ENCODE results near the gene WDR93.

Gene WDR93

DNA sequence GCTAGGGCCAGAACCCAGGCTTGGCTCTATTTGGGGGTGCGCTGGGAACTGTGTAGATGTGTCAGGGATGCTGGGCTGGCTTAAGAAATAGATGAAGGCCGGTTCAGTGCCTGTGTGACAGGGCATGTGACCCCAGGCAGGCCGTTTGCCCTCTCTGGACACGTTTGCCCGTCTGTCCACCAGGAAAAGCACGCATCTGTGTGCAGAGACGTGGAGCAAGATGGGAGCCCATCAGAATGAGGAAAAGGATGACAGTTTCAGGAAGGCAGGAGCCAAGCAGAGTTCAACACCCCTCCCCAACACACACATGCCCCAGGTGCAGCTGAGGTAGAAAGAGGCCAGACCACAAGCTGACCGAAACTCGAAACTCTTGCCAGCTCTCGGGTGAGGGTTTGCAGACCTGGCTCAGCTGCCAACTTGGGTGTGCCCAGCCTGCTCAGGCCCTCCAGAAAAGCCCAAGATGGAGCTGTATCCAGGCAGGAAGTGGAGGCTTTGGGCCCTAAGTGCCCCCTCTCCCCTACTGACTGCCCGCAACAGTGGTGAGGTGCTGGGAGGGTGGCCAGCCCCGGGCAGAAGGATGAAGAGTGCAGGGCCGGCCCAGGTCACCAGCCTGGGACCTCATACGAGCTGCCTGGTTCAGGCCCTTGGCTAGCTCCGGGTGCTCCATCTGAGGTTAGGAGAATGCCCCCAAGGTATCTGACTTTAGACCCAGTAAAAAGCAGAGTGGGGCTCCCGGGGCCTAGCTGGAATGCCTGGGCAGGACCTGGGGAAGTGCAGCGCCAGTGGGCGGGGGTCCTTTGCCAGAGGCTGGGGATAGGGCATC lies 70.6 kb downstream of the WDR93 start:
- Mint-ChIP-seq H3K27me3 (peaks cover 2% of the 10 kb centered on the region), H3K9me3 (no peaks in the 10 kb centered on the region), H3K27ac (peak overlapping the region in 1 of 2 donors; percentile 21), H3K4me3 (no peak overlapping the region), H3K4me1 (no peaks in the 10 kb centered on the region)
- DNase-seq (no peak), ATAC-seq (no peak)

GRCh38 chr15:89761929-89762328 lies 71.3 kb downstream of the WDR93 start:
- ATAC-seq: no peak
- no peaks in the 10 kb centered on the region for H3K4me1 Mint-ChIP-seq
- no peaks in the 10 kb centered on the region for H3K27me3 Mint-ChIP-seq
- H3K4me3 Mint-ChIP-seq: no peak overlapping the region
- H3K27ac Mint-ChIP-seq: no peak overlapping the region
- no peaks in the 10 kb centered on the region for H3K9me3 Mint-ChIP-seq
- DNase-seq: no peak

- no peaks in the 10 kb centered on the region for H3K4me1 Mint-ChIP-seq
Measured at GRCh38 chr15:89765694-89766093, 75.1 kb downstream of the WDR93 start.

GRCh38 chr15:89766357-89767311 lies 76.0 kb downstream of the WDR93 start:
- Mint-ChIP-seq H3K27ac (peak overlapping the region in 1 of 2 donors; percentile 55), H3K9me3 (no peaks in the 10 kb centered on the region), H3K4me3 (no peak overlapping the region), H3K27me3 (no peaks in the 10 kb centered on the region), H3K4me1 (no peaks in the 10 kb centered on the region)
- no peak for ATAC-seq
- DNase-seq: no peak

More at GRCh38 chr15:89765694-89766093, 75.1 kb downstream of the WDR93 start:
- no peaks in the 10 kb centered on the region for H3K9me3 Mint-ChIP-seq
- no peak for ATAC-seq
- H3K27me3 Mint-ChIP-seq: no peaks in the 10 kb centered on the region
- no peak for DNase-seq
- H3K4me3 Mint-ChIP-seq: no peak overlapping the region
- H3K27ac Mint-ChIP-seq: peak overlapping the region in 1 of 2 donors; percentile 50

DNA sequence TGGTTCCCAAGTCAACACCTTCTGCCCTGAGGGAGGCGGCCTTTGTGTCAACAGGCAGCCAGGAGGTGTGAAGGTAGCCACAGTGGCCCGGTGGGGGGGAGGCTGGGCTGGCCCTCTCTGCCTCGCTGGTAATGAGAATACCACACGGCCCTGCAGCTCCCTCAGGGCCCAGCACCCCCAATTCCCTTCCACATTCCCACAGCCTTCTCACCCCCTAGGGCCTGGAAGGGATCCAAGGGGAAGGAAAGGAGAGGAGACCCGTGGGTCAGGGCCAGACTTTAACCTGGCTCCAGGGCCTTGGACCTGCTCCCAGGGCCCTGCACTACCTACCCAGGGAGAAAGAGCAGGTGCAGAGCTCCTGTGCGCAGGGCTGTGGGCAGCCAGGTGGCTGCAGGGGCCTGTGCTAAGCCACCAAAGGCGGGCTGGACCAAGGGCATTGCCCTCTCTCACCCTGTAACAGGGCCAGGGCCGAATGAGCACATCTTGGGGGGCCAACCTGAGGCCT lies 76.9 kb downstream of the WDR93 start:
- Mint-ChIP-seq H3K9me3 (no peaks in the 10 kb centered on the region), H3K27me3 (no peaks in the 10 kb centered on the region), H3K4me3 (no peak overlapping the region), H3K4me1 (no peaks in the 10 kb centered on the region), H3K27ac (no peak overlapping the region)
- no peak for DNase-seq
- no peak for ATAC-seq

GRCh38 chr15:89768071-89768500 lies 77.5 kb downstream of the WDR93 start:
- Mint-ChIP-seq H3K9me3 (no peaks in the 10 kb centered on the region), H3K4me1 (no peaks in the 10 kb centered on the region), H3K27me3 (no peaks in the 10 kb centered on the region), H3K27ac (peak overlapping the region in 1 of 2 donors; percentile 37), H3K4me3 (no peak overlapping the region)
- DNase-seq (no peak), ATAC-seq (no peak)

GRCh38 chr15:89769366-89769765 lies 78.8 kb downstream of the WDR93 start:
- no peaks in the 10 kb centered on the region for H3K4me1 Mint-ChIP-seq
- H3K9me3 Mint-ChIP-seq: no peaks in the 10 kb centered on the region
- ATAC-seq (no peak), DNase-seq (no peak)
- H3K4me3 Mint-ChIP-seq: no peak overlapping the region
- H3K27me3 Mint-ChIP-seq: peaks cover 6% of the 10 kb centered on the region
- H3K27ac Mint-ChIP-seq: no peak overlapping the region

- Mint-ChIP-seq H3K4me1 (no peaks in the 10 kb centered on the region), H3K27ac (no peak overlapping the region), H3K27me3 (peaks cover 10% of the 10 kb centered on the region), H3K9me3 (no peaks in the 10 kb centered on the region), H3K4me3 (no peak overlapping the region)
- DNase-seq: no peak
- ATAC-seq: no peak
Measured at GRCh38 chr15:89770041-89770440, 79.4 kb downstream of the WDR93 start.

- no peak overlapping the region for H3K4me3 Mint-ChIP-seq
- H3K4me1 Mint-ChIP-seq: no peaks in the 10 kb centered on the region
- H3K27ac Mint-ChIP-seq: no peak overlapping the region
- peaks cover 29% of the 10 kb centered on the region for H3K27me3 Mint-ChIP-seq
- DNase-seq (no peak), ATAC-seq (peak; percentile 64)
- H3K9me3 Mint-ChIP-seq: no peaks in the 10 kb centered on the region
Measured at GRCh38 chr15:89772932-89773583, 82.4 kb downstream of the WDR93 start.

- Mint-ChIP-seq H3K4me1 (no peaks in the 10 kb centered on the region), H3K27me3 (peaks cover 41% of the 10 kb centered on the region), H3K4me3 (no peak overlapping the region), H3K9me3 (no peaks in the 10 kb centered on the region), H3K27ac (no peak overlapping the region)
- ATAC-seq (no peak), DNase-seq (no peak)
Measured at GRCh38 chr15:89774492-89774891, 83.9 kb downstream of the WDR93 start.

DNA sequence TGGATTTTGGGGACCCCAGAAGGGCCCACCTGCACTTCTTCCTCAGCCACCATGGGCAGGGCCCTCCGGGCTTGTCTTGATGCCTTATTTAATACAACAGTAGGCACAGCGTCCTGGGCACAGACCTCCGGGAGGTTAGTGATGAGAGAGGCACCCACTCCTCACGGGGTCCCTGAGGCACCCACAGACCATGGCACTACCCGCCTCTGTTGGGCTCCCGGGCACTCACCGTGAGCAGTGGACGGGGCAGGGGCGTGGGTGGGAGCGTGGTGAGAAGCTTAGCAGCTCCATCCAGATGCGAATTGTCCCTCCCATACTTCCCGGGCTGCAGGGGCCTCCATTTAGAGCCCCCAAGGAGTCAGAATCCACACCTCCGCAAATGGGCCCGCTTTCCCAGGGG lies 85.2 kb downstream of the WDR93 start:
- H3K27me3 Mint-ChIP-seq: peaks cover 50% of the 10 kb centered on the region
- DNase-seq (no peak), ATAC-seq (no peak)
- peak overlapping the region in 1 of 2 donors; percentile 74 for H3K4me3 Mint-ChIP-seq
- no peaks in the 10 kb centered on the region for H3K4me1 Mint-ChIP-seq
- no peak overlapping the region for H3K27ac Mint-ChIP-seq
- no peaks in the 10 kb centered on the region for H3K9me3 Mint-ChIP-seq

DNA sequence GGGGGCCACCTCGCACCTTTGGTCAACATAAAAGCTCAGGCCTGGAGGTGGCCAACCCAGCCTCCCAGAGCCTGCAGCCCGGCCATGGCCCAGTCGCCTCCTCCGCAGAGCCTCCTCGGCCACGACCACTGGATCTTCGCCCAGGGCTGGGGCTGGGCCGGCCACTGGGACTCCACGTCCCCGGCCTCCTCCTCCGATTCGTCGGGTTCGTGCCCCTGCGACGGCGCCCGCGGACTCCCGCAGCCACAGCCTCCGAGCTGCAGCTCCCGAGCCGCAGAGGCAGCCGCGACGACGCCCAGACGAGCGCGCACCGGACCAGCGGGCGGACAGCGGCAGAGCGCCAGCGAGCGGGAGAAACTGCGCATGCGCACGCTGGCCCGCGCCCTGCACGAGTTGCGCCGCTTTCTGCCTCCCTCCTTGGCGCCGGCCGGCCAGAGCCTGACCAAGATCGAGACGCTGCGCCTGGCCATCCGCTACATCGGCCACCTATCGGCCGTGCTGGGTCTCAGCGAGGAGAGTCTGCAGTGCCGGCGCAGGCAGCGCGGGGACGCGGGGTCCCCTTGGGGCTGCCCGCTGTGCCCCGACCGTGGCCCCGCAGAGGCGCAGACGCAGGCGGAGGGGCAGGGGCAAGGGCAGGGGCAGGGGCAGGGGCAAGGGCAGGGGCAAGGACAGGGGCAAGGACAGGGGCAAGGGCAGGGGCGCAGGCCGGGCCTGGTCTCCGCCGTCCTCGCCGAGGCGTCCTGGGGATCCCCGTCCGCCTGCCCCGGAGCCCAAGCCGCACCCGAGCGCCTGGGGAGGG lies 85.9 kb downstream of the WDR93 start, which contains the start of gene MESP2:
TSS of gene MESP2 (plus strand) at position 59 of the 799 bp plus-strand sequence. CDS start at position 85, 26 bp downstream.
- no peak within 1 kb of the TSS for H3K27ac Mint-ChIP-seq
- peak; percentile 58 for ATAC-seq
- DNase-seq: peak; percentile 50 to 64
- H3K27me3 Mint-ChIP-seq: peaks cover 52% of the 10 kb centered on the region
- H3K4me3 Mint-ChIP-seq: peak within 1 kb of the TSS; percentile 71 to 74
- H3K9me3 Mint-ChIP-seq: no peaks in the 10 kb centered on the region
- no peaks in the 10 kb centered on the region for H3K4me1 Mint-ChIP-seq

DNA sequence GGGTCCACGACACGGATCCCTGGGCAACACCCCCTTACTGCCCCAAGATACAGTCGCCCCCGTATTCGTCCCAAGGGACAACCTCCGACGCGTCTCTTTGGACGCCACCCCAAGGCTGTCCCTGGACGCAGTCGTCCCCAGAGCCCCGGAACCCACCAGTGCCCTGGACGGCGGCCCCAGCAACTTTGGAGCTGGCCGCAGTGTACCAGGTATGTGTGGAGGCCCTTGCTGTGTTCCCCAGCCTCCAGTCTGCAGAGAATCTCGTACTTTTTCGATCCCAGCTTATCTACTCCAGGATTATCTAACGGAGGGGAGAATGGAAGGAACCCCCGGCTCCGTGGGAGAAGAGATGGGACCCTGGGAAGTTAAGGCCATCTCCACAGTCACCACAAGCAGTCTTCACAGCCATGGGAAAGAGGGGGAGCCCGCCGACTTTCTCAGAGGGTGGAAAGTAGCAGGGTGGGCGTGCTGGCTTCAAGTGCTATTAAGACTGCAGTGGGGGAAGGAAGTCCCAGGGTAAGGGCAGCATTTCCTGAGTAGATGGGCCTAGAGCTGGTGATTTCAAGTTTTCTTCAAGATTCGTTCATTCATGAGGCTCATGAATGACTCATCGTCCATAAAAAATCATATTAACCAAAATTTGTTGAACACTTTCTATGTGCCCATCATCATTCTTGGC lies 86.6 kb downstream of the WDR93 start:
- H3K4me3 Mint-ChIP-seq: peak overlapping the region; percentile 53 to 59
- no peaks in the 10 kb centered on the region for H3K9me3 Mint-ChIP-seq
- DNase-seq: no peak
- no peaks in the 10 kb centered on the region for H3K4me1 Mint-ChIP-seq
- peak; percentile 10 for ATAC-seq
- H3K27ac Mint-ChIP-seq: no peak overlapping the region
- H3K27me3 Mint-ChIP-seq: peaks cover 52% of the 10 kb centered on the region

DNA sequence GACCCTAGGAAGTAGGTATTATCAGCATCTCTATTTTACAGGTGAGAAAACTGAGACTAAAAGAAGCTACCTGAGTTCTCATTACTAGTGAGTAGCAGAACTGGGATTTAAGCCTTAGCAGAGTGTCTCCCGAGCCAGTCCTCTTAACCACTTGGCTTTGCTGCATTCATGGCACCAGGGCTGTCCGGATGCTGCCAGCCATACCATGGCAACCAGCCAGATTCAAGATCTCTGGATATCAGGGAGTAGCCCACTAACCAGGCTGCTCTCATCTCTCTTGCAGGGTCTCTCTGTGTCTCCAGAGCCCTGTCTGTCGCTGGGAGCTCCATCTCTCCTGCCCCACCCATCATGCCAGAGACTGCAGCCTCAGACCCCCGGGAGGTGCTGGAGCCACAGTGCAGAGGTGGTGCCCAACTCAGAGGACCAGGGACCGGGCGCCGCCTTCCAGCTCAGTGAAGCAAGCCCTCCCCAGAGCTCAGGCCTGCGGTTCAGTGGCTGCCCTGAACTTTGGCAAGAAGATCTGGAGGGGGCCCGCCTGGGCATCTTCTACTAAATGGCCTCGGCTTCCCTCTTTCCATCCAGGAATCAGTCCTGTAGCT lies 87.3 kb downstream of the WDR93 start:
- Mint-ChIP-seq H3K27me3 (peaks cover 52% of the 10 kb centered on the region), H3K27ac (no peak overlapping the region), H3K9me3 (no peaks in the 10 kb centered on the region), H3K4me3 (peak overlapping the region in 1 of 2 donors; percentile 37), H3K4me1 (no peaks in the 10 kb centered on the region)
- ATAC-seq (no peak), DNase-seq (no peak)
